Mesenchymal stem cell (in vitro differentiated cells and primary cell): ENCODE measurements around the gene MRTFA.

Experiments used
- DNase-seq: peaks from one replicate; pipeline ENCODE4 v3.0.0-alpha.2; 2013
- H2AFZ ChIP-seq: one replicate; pipeline ENCODE4 v1.6.1; 2013; ENCODE audit warnings: low read depth, mild to moderate bottlenecking, control low read depth, inconsistent platforms, low read length, moderate library complexity
- H2AK5ac ChIP-seq: 2 replicates; pipeline ENCODE4 v1.6.1; 2013; ENCODE audit warnings: low read length, moderate library complexity, mild to moderate bottlenecking, inconsistent platforms; ENCODE audit not compliant: severe bottlenecking
- H2BK120ac ChIP-seq: one replicate; pipeline ENCODE4 v1.6.1; 2013; ENCODE audit warnings: low read depth, mild to moderate bottlenecking, inconsistent platforms, low read length, moderate library complexity
- H2BK12ac ChIP-seq, 2 experiments: one replicate each; pipeline ENCODE4 v1.6.1; 2013; ENCODE audit warnings: inconsistent platforms in 2 of 2, low read length in 2 of 2, mild to moderate bottlenecking in 2 of 2, moderate library complexity in 2 of 2, control low read depth in 1 of 2
- H2BK15ac ChIP-seq: one replicate; pipeline ENCODE4 v1.6.1; 2013; ENCODE audit warnings: mild to moderate bottlenecking, low read depth, inconsistent platforms; ENCODE audit not compliant: poor library complexity, severe bottlenecking
- H2BK5ac ChIP-seq: 2 replicates; pipeline ENCODE4 v1.6.1; 2013; ENCODE audit warnings: low read depth, mild to moderate bottlenecking, low read length, control low read depth, inconsistent platforms; ENCODE audit not compliant: poor library complexity, severe bottlenecking
- H3K14ac ChIP-seq, 2 experiments: one replicate each; pipeline ENCODE4 v1.6.1; 2013; ENCODE audit warnings: inconsistent platforms in 2 of 2, low read length in 2 of 2, control low read depth in 1 of 2, mild to moderate bottlenecking in 1 of 2, moderate library complexity in 1 of 2
- H3K18ac ChIP-seq, 2 experiments: one replicate each; pipeline ENCODE4 v1.6.1; 2013; ENCODE audit warnings: inconsistent platforms in 2 of 2, low read length in 2 of 2, control low read depth in 1 of 2, low read depth in 1 of 2, mild to moderate bottlenecking in 1 of 2
- H3K23ac ChIP-seq, 2 experiments: one replicate each; pipeline ENCODE4 v1.6.1; 2013; ENCODE audit warnings: inconsistent platforms in 2 of 2, low read length in 2 of 2, mild to moderate bottlenecking in 2 of 2, moderate library complexity in 2 of 2, control low read depth in 1 of 2
- H3K27ac ChIP-seq: 2 replicates; pipeline ENCODE4 v1.5.1; 2013; ENCODE audit warnings: mild to moderate bottlenecking, moderate library complexity, low read length, control low read depth, inconsistent platforms; ENCODE audit not compliant: poor library complexity, severe bottlenecking
- H3K27me3 ChIP-seq, 2 experiments: 2 replicates each; pipeline versions ENCODE4 v1.6.1 to v1.7.0; 2013; ENCODE audit warnings: low read length in 2 of 2, mild to moderate bottlenecking in 2 of 2, moderate library complexity in 2 of 2, control low read depth in 1 of 2, inconsistent platforms in 1 of 2; ENCODE audit not compliant: control insufficient read depth in 1 of 2, insufficient read depth in 1 of 2
- H3K36me3 ChIP-seq, 2 experiments: 2 replicates each; pipeline versions ENCODE4 v1.6.1 to v1.7.0; 2013; ENCODE audit warnings: low read length in 2 of 2, control low read depth in 1 of 2, inconsistent platforms in 1 of 2, low read depth in 1 of 2, mild to moderate bottlenecking in 1 of 2; ENCODE audit not compliant: insufficient read depth in 2 of 2, control insufficient read depth in 1 of 2
- H3K4ac ChIP-seq, 2 experiments: one replicate each; pipeline ENCODE4 v1.6.1; 2013; ENCODE audit warnings: inconsistent platforms in 2 of 2, low read length in 2 of 2, mild to moderate bottlenecking in 2 of 2, moderate library complexity in 2 of 2, control low read depth in 1 of 2, low read depth in 1 of 2
- H3K4me1 ChIP-seq: 2 replicates; pipeline ENCODE4 v1.6.1; 2013; ENCODE audit warnings: low read depth, low read length, control low read depth; ENCODE audit not compliant: control insufficient read depth, insufficient read depth
- H3K4me2 ChIP-seq: 2 replicates; pipeline ENCODE4 v1.6.1; 2013; ENCODE audit warnings: low read length, mild to moderate bottlenecking, inconsistent platforms; ENCODE audit not compliant: poor library complexity, severe bottlenecking
- H3K4me3 ChIP-seq, 2 experiments: 2 replicates each; pipeline versions ENCODE4 v1.5.1 to v1.7.0; 2013; ENCODE audit warnings: low read length in 2 of 2, mild to moderate bottlenecking in 2 of 2, control low read depth in 1 of 2, low read depth in 1 of 2; ENCODE audit not compliant: insufficient read depth in 1 of 2
- H3K79me1 ChIP-seq: replicated peaks from 2 replicates; pipeline ENCODE4 v1.6.1; 2013; ENCODE audit warnings: mild to moderate bottlenecking, control low read depth, low read length, inconsistent platforms; ENCODE audit not compliant: poor library complexity, severe bottlenecking
- H3K9ac ChIP-seq: 2 replicates; pipeline ENCODE4 v1.7.0; 2013; ENCODE audit warnings: mild to moderate bottlenecking, low read length, moderate library complexity
- H3K9me3 ChIP-seq: 2 replicates; pipeline ENCODE4 v1.7.0; 2013; ENCODE audit warnings: mild to moderate bottlenecking, low read length; ENCODE audit not compliant: control insufficient read depth
- H4K8ac ChIP-seq: one replicate; pipeline ENCODE4 v1.6.1; 2013; ENCODE audit warnings: inconsistent platforms, mild to moderate bottlenecking, low read length, moderate library complexity
- H4K91ac ChIP-seq: one replicate; pipeline ENCODE4 v1.6.1; 2013; ENCODE audit warnings: mild to moderate bottlenecking, low read length, inconsistent platforms
- WGBS: methylation state at CpG from one replicate; pipeline ENCODE4 v1.1.7; 2013; ENCODE audit warnings: mixed read lengths; 5-methylcytosine and 5-hydroxymethylcytosine counted together

Gene MRTFA

GRCh38 chr22:40680819-40681183, 44.3 kb upstream of the MRTFA start:
- Histone ChIP-seq H2BK5ac (no peak overlapping the region), H2BK120ac (no peak overlapping the region), H4K91ac (peak overlapping the region; percentile 86), H3K9me3 (no peaks in the 10 kb centered on the region), H3K27ac (no peak overlapping the region), H3K27me3 (peaks cover 0 to 20% of the 10 kb centered on the region in 2 experiments), H2BK15ac (no peak overlapping the region), H3K4me1 (peaks cover 16% of the 10 kb centered on the region), H3K18ac (no peak overlapping the region), H3K4ac (peak overlapping the region in 1 of 2 experiments; percentile 7), H2AK5ac (no peak overlapping the region), H3K79me1 (no peaks in the 10 kb centered on the region), H3K9ac (no peak overlapping the region), H2BK12ac (peak overlapping the region in 1 of 2 experiments; percentile 46), H3K36me3 (peaks cover 0 to 10% of the 10 kb centered on the region in 2 experiments), H3K4me2 (no peak overlapping the region), H4K8ac (no peak overlapping the region), H3K4me3 (no peak overlapping the region), H3K14ac (no peak overlapping the region), H3K23ac (no peak overlapping the region), H2AFZ (no peak overlapping the region)
- 94% methylated on average over 15 of the region's 15 CpGs for WGBS
- no peak for DNase-seq

- DNase-seq = peak; percentile 71
- peaks cover 0 to 10% of the 10 kb centered on the region in 2 experiments for H3K36me3 ChIP-seq
- H3K4ac ChIP-seq = peak overlapping the region in 1 of 2 experiments; percentile 2
- no peak overlapping the region for H3K27ac ChIP-seq
- H2AFZ ChIP-seq = no peak overlapping the region
- H2AK5ac ChIP-seq = no peak overlapping the region
- H3K14ac ChIP-seq = no peak overlapping the region
- H3K18ac ChIP-seq = no peak overlapping the region
- peaks cover 0 to 20% of the 10 kb centered on the region in 2 experiments for H3K27me3 ChIP-seq
- H4K91ac ChIP-seq = no peak overlapping the region
- H2BK5ac ChIP-seq = no peak overlapping the region
- H4K8ac ChIP-seq = no peak overlapping the region
- WGBS = 53% methylated on average over 9 of the region's 9 CpGs
- H3K9ac ChIP-seq = peak overlapping the region; percentile 43
- no peak overlapping the region for H2BK120ac ChIP-seq
- peaks cover 16% of the 10 kb centered on the region for H3K4me1 ChIP-seq
- no peak overlapping the region for H3K23ac ChIP-seq
- no peaks in the 10 kb centered on the region for H3K79me1 ChIP-seq
- peak overlapping the region in 1 of 2 experiments; percentile 69 for H3K4me3 ChIP-seq
- H2BK15ac ChIP-seq = peak overlapping the region; percentile 70
- H3K4me2 ChIP-seq = peak overlapping the region; percentile 64
- no peaks in the 10 kb centered on the region for H3K9me3 ChIP-seq
- peak overlapping the region in 1 of 2 experiments; percentile 67 for H2BK12ac ChIP-seq
Measured at GRCh38 chr22:40679964-40680818, 43.7 kb upstream of the MRTFA start.

GRCh38 chr22:40679249-40679963, 42.9 kb upstream of the MRTFA start, which contains the start of gene MCHR1:
TSS of gene MCHR1 (plus strand) at chr22:40679484. CDS start at chr22:40679653, 169 bp downstream.
- Histone ChIP-seq H3K14ac (peak within 1 kb of the TSS in 1 of 2 experiments; percentile 22), H4K8ac (no peak within 1 kb of the TSS), H3K27me3 (peaks cover 0 to 14% of the 10 kb centered on the region in 2 experiments), H3K79me1 (no peaks in the 10 kb centered on the region), H3K4me1 (peaks cover 16% of the 10 kb centered on the region), H3K36me3 (peaks cover 0 to 10% of the 10 kb centered on the region in 2 experiments), H2BK120ac (no peak within 1 kb of the TSS), H2AFZ (no peak within 1 kb of the TSS), H3K4me3 (peak within 1 kb of the TSS; percentile 40 to 69), H3K9ac (peak within 1 kb of the TSS; percentile 43), H2AK5ac (no peak within 1 kb of the TSS), H4K91ac (no peak within 1 kb of the TSS), H3K27ac (no peak within 1 kb of the TSS), H2BK12ac (peak within 1 kb of the TSS in 1 of 2 experiments; percentile 67), H3K9me3 (no peaks in the 10 kb centered on the region), H2BK5ac (no peak within 1 kb of the TSS), H2BK15ac (peak within 1 kb of the TSS; percentile 70), H3K23ac (no peak within 1 kb of the TSS), H3K4ac (peak within 1 kb of the TSS in 1 of 2 experiments; percentile 2), H3K18ac (peak within 1 kb of the TSS in 1 of 2 experiments; percentile 7), H3K4me2 (peak within 1 kb of the TSS; percentile 64)
- no peak for DNase-seq
- WGBS = 60% methylated on average over 21 of the region's 21 CpGs
